ENCODE data around the gene GLIS1.

Gene GLIS1

DNA sequence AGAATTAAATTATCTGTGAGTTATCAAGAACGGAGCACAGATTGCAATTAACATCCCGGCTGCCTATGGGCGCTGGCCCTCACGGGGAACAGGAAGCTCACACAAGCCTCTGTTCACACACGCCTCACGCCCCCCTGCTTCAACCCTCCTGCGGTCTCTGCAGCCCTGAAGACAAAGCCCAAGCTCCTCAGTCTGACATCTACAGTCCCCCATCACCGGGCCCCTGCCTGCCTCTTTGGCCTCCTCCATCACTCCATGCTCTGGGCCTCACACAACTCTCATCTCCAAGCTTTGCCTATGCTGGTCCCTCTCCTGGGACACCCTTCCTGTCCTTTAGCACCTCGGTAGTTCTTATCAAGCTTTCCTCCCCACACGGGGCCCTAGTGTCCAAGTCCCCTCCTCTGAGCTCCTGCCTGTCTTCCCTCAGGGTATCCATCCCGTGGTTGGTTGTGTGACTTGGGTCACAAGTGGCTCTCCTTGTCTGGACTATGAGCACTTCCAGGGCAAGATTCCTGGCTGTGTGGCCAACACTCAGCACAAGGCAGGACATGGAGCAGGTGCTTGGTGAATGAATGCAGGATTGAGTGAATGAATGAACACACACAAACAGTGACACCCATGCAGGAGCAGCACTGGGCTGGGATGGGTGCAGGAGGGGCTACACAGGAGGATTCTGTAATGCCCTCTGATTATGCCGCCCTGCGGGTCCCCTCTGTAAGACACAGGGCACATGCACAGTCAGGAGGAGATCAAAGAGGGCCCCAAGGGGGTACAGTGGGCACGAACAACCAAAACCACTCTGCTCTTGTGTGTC is 163.6 kb downstream of the GLIS1 start:
- DNase-seq: no peak

GRCh38 chr1:53574621-53575020 is 164.3 kb downstream of the GLIS1 start:
- DNase-seq: no peak

- no peak for DNase-seq
Observed at GRCh38 chr1:53573931-53574330, 165.0 kb downstream of the GLIS1 start.

DNA sequence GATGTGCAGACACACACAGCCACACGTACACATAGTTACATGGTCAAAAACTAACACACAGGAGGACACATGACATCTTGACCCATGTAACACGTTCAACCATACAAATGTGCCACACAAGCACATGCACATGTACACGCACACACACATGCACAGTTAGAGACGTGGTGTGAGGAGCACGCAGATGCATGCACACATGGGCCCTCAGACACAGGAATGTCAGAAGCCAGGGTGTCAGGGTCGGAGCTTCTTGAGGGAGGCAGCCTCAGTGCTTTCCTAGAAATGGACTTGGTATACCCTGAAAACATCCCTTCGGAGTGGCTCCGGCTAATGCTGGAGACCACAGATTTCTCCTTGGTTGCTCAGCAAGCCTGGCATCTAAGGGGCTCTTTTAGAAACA is 165.4 kb downstream of the GLIS1 start:
- DNase-seq: no peak

GRCh38 chr1:53572815-53573173 is 166.2 kb downstream of the GLIS1 start:
- DNase-seq: no peak

GRCh38 chr1:53572065-53572814 is 166.7 kb downstream of the GLIS1 start:
- no peak for DNase-seq

GRCh38 chr1:53568540-53568939 is 170.4 kb downstream of the GLIS1 start:
- no peak for DNase-seq

DNA sequence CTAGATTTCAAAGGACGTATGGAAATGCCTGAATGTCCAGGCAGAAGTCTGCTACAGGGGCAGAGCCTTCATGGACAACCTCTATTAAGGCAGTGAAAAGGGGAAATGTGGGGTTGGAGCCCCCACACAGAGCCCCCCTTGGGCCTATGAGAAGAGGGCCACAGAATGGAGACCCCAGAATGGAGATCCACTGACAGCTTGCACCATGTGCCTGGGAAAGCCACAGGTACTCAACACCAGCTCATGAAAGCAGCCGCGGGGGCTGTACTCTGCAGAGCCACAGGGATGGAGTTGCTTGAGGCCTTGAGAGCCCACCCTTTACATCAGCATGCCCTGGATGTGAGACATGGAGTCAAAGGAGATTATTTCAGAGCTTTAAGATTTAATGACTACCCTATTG is 171.1 kb downstream of the GLIS1 start:
- no peak for DNase-seq

- no peak for DNase-seq
Observed at GRCh38 chr1:53567450-53567849, 171.5 kb downstream of the GLIS1 start.

GRCh38 chr1:53563611-53564010 is 175.4 kb downstream of the GLIS1 start:
- DNase-seq: no peak

- no peak for DNase-seq
Observed at GRCh38 chr1:53562981-53563379, 176.0 kb downstream of the GLIS1 start.

DNA sequence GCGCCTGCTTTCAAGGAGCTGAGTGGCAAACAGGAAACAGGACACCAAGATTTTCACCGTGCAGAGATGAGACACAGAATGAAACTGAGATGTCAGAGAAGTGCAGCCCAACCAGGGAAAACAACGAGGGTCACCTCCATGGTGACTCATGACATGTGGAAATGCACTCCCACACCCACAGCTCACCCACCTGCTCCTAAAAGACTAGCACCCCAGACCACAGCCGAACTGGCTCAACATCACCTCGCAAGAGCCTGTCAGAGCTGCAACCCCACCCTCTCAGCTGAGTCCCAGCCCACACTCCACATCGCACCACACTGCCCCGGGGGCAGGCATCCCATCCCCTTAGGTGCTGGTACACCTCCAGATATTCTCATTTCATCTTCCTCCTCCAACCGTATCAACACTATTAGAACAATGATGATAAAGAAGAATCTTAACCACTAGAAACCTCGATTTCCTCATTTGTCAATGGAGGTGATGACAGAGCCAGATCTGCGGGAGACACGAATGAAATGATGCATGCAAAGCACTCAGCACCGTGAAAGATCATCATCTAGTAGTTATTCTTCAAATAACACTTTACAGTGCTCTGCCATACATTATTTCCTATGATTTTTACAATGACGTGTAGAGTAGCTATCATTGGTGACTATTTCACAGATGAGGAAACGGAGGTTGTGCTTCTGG is 176.5 kb downstream of the GLIS1 start:
- no peak for DNase-seq

DNA sequence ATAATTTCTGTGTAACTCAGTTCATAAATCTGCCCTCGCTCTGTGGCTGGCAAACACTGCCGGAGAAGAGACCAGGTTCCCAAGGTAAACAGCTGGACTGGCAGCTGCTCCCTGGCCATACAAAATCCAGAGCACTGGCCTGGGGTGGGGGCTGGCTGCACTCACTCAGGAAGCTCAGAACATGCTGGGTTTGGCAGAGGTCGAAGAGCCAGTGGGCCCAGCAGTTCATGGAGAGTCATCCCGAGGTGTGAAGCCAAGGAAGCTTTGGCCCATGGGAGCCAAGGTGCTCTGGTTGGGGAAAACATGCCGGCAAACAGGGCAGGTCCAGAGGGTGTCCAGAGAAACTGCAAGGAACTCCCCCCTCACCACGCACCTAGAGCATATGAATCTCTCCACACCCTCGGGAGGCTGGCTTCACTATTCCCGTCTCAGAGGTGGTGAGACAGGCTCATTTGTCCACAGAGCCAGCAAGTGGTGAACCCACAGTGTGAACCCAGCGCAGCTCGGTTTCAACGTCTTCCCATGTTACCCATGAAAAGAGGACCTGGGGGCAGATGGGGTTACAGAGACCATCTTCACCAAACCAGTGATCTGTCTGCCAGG is 177.4 kb downstream of the GLIS1 start:
- no peak for DNase-seq

GRCh38 chr1:53560581-53561502 is 178.1 kb downstream of the GLIS1 start:
- no peak for DNase-seq

- DNase-seq: no peak
Observed at GRCh38 chr1:53559854-53560580, 178.9 kb downstream of the GLIS1 start.

- no peak for DNase-seq
Observed at GRCh38 chr1:53559391-53559815, 179.6 kb downstream of the GLIS1 start.

DNA sequence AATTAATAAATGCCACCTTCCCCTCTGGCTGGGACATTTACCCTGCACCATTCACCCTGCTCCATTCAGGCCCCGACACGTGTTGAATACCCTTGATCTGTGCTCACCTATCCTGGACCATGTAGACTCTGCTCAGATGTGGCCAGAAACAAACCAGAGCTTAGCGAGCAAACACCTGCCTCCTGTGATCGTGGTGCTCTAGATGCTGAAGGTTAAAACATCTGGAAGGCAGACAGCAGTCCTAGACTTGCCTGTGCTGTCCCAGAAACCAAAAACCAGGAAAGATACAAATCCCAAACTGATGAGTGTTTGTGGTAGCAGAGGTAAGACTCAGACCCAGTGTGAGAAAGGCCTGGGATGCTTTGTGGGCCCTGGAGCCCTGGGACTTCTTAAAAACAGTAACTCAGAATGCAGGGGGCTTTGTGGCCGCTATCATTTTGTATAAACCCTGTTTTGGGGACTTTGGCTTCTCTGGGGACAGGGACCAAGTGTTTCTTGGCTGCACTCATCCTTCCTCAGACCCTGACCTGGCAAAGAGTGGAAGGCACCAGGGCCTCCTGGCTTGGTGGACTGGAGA is 180.1 kb downstream of the GLIS1 start:
- DNase-seq: no peak

GRCh38 chr1:53557830-53558738 is 180.9 kb downstream of the GLIS1 start:
- DNase-seq: no peak

GRCh38 chr1:53557369-53557768 is 181.6 kb downstream of the GLIS1 start:
- DNase-seq: no peak

- no peak for DNase-seq
Observed at GRCh38 chr1:53556657-53557227, 182.2 kb downstream of the GLIS1 start.
